GM04504 (cell line): Measurements from ENCODE around the gene COL24A1.
"Not testable (repeated sequence)": the region's sequence is repeated elsewhere in the genome, so short reads cannot be mapped to it uniquely, and the experiment has no call there.

Source experiments
- DNase-seq: peaks from one replicate; pipeline ENCODE4 v3.0.0-alpha.2; 2012; ENCODE audit warnings: low read depth

COL24A1 gene

DNA sequence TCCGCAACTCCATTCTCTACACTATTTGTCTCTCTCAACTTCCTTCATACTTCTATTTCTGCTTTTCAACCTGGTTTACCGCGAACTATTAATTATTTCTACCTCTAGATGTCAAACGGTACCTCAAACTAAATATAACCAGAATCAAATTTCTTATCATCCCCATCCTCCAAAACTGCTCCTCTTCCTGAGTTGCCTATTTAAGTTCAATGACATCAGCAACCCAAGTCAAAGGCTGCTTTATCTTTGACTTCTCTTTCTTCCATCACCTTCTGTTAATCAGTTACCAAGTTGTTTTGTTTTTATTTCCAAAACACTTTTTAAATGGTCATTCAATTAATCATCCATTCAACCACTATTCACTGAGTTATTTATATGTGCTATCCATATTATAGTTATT is 171.9 kb downstream of the COL24A1 start:
- DNase-seq = no peak

DNA sequence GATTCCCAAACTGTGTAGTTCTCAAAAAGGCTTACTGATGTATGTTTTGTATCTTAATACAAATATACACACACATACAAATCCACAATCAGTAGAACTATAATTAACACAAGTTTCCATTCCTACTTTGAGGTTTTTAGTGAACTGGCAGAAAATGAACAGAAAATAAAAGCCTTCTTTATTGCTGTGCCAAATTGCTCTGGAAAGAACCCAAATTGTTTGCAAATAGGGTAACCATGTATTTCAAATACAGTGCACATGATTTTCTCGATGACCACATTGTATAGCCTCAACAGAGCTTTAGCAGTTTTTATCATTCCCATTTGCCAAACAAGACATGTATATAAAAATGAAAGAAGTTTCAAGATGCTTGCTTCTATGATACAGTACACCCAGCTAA is 173.3 kb downstream of the COL24A1 start:
- DNase-seq = no peak

- no peak for DNase-seq
Observed at GRCh38 chr1:85976516-85977205, 179.9 kb downstream of the COL24A1 start.

DNA sequence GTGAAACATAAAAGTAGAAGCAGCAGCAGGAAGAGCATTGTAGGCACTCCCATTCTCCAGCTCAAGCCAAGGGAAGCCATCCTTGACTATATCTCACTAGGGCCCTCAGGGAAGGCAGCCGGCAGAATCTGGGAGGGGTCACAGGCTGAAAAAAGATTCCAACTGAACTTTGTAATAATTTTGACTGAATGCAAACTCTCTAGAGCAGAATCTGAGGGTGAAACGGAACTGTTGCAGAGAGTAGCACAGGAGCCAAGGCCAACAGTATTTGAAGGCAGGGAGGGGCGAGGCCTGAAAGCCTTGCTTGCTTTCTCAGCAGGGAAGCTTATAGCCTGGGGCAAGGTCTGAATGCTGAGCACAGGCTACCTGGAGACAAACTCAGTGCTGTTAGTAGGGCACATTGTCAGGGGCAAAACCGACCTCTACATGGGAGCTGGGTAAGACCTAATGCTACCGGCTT is 180.6 kb downstream of the COL24A1 start:
- no peak for DNase-seq

DNA sequence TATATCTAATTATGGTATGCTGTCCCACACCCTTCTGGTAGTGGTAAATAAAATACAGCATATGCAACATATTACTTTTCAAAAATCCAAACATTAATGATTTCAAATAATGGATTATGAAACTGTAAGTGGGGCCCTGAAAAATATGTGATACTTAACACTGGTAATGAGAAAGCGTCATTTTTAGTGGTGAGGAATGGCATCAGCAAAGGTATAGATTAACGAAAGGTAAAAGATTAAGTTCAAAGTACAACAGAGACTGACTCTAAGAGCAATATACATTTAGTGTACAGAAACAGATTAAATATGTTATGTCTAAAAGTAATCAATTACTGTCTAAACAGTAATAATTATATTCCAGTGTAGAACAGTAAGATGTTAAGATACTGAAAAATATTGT is 194.1 kb downstream of the COL24A1 start:
- DNase-seq = no peak

DNA sequence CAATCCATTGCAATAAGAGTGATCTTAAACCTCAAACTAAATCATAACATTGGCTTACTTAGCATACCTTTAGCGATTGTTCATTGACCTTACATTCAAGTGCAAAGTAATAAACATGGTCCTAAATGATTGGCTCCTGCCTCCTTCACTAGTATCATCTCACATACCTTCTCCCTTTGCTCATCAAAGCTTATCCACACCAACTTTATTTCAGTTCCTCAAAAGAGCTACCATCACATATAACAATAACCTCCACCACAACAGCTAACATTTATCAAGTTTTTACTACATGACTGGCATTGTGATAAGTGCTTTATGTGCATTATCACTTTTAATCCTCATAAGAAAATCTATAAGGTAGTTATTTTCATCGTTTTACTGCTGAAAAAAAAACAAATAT is 198.8 kb downstream of the COL24A1 start:
- DNase-seq = no peak

- DNase-seq = not testable (repeated sequence)
Observed at GRCh38 chr1:85955218-85955617, 201.4 kb downstream of the COL24A1 start.

DNA sequence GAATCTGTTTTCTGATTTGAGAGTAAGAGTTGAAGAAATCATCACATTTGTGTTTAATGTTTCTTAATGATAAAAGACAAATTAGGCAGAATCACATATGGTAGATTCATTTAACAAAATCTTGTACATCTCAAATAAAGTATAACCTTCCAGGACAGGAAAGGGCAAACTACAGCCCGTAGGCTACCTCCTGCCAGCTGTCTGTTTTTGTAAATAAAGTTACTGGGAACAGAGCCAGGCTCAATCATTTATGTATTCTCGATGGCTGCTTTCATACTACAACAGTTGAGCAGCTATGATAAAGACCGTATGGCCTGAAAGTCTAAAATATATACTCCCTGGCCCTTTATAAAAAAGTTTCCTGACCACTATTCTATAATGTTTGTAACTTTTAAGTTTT is 204.1 kb downstream of the COL24A1 start:
- no peak for DNase-seq

DNA sequence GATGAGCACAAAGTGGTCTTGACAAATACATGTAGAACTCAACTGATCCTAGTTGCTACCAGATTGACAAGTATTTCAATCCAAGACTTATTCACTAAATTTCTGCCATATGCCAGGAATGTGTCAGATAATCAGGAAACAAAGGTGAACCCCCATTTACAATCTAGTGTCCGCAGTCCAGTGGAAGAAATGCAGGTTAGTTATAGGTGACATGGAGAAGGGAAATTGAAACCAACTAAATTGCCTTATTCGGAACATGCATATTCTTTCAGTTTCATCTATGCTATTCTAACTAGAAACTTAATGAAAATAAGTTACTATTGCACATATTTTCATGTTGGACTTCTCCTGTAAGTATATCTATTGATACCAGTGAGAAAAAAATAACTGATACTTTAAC is 209.4 kb downstream of the COL24A1 start:
- DNase-seq = no peak

GRCh38 chr1:85943945-85944344 is 212.6 kb downstream of the COL24A1 start:
- no peak for DNase-seq

DNA sequence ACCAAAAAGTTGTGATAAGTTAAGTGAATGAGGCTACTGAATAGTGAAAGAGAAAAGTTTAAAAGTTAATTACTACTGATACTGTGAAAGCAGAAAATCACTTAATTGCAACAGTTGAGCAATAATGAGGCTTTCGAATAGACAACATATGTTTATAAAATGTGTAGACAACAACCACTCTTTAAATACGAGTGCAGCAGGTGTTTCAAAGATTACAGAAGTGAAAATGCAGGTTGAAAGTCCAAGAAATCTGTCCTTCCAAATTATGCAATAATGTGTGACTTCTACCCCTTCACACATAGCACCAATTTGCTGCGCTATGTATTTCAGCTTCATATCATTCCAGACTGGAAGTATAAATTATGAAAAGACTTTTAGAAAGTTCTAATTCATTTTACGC is 213.0 kb downstream of the COL24A1 start:
- no peak for DNase-seq

GRCh38 chr1:85940656-85941306 is 215.8 kb downstream of the COL24A1 start:
- DNase-seq = peak; percentile 40

DNA sequence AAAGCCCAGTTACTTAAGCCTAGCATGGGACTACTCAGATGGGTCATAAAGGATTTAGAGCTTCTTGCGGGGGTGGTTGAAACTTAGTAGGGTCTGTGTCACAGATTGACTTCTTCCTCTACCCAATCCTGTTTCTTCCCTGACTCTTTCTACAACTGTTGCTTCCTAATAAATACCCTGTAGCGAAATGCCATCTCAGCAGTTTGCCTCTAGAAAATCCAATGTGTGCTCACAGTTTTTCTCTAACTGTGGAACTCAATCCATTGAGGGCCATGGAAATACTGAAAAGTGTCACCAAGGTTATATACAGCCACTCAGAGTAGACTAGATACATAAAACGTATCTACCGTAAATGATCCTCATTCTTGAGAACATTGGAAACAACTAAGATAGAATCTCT is 217.7 kb downstream of the COL24A1 start:
- DNase-seq = no peak

GRCh38 chr1:85936470-85936869 is 220.1 kb downstream of the COL24A1 start:
- DNase-seq = no peak

- DNase-seq = no peak
Observed at GRCh38 chr1:85936057-85936456, 220.5 kb downstream of the COL24A1 start.

GRCh38 chr1:85935234-85935633 is 221.3 kb downstream of the COL24A1 start:
- no peak for DNase-seq

GRCh38 chr1:85934516-85934915 is 222.1 kb downstream of the COL24A1 start:
- no peak for DNase-seq

DNA sequence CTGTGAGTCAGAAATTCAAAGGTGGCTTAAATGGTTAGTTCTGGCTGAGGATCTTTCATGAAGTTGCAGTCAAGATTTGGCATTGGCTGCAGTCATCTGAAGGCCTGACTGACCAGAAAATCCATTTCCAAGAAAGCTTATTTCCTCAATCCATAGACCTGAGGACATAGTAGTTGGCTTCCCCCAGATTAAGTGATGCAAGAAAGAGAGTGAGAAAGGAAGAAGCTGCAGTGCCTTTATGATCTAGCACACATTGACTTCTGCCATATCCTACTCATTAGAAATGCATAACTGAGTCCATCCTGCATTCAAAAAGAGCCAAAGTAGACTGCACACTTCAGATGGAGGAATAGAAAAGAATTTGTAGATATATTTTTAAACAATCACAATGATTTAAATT is 222.6 kb downstream of the COL24A1 start:
- no peak for DNase-seq

DNA sequence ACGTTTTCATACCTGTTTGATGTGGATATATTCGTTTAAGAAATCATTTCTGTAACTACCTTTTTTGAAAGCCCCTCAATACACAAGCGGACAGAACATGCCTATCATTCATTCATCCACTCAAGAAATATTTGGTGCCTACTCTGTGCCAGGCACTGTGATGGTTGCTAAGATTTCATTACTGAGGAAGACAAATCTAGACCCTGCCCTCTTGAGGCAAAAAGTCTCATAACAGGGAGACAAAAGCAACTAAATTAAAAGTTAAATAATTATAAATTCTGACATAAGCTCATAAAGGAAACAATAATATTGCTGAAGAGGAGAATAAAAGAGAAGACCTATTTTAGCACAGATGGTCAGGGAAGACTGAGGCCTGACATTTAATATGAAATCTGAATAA is 244.8 kb downstream of the COL24A1 start:
- DNase-seq = no peak

- DNase-seq = no peak
Observed at GRCh38 chr1:85900921-85901320, 255.7 kb downstream of the COL24A1 start.

- DNase-seq = no peak
Observed at GRCh38 chr1:85898861-85899260, 257.7 kb downstream of the COL24A1 start.

DNA sequence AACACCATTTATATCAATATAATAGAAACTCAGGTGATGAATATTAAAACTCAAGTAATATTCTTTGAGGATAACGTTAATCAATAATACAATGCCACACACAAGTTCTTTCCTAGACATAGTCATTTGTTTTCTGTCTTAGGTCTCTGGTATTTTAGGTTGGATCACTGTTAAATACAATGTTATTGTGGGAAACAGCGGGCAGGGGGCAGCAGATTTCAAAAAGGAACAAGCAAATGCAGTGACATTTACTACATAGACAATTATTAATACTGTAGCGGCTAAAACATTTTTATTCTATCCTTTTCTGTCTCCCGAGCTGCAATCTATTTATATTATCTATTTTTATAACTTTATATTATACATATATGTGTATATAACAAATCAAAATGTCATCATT is 261.9 kb downstream of the COL24A1 start:
- no peak for DNase-seq

DNA sequence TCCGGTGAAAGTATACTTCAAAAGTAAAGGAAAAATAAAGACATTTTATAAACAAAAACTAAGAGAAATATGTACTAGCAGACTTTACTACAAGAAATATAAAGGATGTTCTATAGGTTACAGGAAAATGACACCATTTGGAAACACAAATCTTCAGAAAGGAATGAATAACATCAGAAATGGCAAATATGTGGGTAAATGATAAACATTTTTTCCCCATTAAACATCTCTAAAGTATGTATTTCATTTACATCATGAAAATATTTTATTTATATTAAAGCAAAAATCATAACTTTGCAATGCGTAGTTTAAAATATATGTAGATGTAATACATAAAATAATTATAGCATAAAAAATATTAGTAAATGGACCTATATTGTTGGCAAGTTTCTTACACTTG is 264.2 kb downstream of the COL24A1 start:
- DNase-seq = no peak

- DNase-seq = no peak
Observed at GRCh38 chr1:85889870-85890269, 266.7 kb downstream of the COL24A1 start.
